ENCODE measurements around the gene THTPA. TPM values are rescaled to one million over a fixed set of nuclear protein-coding genes. Genes with fewer than 3 reads are reported as not detected.

THTPA gene
- total and polyA plus RNA-seq, 2 of the 13 experiments (the other 11 are each of a cell fraction or from before 2014, with no cell fraction given): 7.4 to 8.7 TPM

DNA sequence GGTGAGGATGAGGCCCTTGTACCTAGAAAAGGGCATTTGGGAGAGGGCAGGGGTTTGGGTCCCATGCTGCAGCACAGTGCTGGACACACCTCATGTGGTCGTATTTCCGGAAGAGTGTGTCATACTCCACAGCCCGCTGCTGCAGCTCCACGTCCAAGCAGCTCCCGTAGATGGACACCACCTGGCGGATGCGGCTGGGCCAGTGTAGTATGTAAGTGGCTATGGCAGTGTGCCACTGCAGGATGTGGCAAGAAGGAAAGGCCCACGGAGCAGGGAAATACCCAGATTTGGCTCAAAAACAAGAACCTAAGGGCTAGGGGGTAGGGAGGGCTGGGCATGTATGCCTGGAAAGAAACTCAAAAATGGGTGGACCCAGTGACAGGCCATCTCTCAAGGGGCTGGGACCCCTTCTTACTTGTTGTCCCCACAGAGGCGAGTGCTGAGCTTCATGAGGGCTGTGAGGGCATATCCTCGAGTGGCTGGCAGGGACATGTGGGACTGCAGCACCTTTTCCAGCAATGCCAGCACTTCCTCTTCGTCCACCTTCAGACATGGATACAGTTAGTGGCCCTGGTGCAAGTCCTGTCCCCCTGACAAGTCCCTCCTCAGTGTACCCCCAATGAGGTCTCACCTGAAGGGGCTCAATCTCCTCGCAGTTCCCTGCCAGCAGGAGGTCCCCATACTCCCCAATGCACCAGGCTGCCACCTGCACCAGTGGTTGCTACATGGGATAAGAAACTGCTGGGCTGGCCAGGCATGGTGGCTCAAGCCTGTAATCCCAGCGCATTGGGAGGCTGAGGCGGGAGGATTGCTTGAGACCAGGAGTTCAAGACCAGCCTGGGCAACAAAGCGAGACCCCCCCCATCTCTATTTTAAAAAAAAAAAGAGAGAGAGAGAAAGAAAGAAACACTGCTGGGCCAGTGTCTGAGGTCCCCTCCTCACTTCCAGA is 6.1 kb downstream of the THTPA start (continued):
- TF ChIP-seq, protein P1, sequence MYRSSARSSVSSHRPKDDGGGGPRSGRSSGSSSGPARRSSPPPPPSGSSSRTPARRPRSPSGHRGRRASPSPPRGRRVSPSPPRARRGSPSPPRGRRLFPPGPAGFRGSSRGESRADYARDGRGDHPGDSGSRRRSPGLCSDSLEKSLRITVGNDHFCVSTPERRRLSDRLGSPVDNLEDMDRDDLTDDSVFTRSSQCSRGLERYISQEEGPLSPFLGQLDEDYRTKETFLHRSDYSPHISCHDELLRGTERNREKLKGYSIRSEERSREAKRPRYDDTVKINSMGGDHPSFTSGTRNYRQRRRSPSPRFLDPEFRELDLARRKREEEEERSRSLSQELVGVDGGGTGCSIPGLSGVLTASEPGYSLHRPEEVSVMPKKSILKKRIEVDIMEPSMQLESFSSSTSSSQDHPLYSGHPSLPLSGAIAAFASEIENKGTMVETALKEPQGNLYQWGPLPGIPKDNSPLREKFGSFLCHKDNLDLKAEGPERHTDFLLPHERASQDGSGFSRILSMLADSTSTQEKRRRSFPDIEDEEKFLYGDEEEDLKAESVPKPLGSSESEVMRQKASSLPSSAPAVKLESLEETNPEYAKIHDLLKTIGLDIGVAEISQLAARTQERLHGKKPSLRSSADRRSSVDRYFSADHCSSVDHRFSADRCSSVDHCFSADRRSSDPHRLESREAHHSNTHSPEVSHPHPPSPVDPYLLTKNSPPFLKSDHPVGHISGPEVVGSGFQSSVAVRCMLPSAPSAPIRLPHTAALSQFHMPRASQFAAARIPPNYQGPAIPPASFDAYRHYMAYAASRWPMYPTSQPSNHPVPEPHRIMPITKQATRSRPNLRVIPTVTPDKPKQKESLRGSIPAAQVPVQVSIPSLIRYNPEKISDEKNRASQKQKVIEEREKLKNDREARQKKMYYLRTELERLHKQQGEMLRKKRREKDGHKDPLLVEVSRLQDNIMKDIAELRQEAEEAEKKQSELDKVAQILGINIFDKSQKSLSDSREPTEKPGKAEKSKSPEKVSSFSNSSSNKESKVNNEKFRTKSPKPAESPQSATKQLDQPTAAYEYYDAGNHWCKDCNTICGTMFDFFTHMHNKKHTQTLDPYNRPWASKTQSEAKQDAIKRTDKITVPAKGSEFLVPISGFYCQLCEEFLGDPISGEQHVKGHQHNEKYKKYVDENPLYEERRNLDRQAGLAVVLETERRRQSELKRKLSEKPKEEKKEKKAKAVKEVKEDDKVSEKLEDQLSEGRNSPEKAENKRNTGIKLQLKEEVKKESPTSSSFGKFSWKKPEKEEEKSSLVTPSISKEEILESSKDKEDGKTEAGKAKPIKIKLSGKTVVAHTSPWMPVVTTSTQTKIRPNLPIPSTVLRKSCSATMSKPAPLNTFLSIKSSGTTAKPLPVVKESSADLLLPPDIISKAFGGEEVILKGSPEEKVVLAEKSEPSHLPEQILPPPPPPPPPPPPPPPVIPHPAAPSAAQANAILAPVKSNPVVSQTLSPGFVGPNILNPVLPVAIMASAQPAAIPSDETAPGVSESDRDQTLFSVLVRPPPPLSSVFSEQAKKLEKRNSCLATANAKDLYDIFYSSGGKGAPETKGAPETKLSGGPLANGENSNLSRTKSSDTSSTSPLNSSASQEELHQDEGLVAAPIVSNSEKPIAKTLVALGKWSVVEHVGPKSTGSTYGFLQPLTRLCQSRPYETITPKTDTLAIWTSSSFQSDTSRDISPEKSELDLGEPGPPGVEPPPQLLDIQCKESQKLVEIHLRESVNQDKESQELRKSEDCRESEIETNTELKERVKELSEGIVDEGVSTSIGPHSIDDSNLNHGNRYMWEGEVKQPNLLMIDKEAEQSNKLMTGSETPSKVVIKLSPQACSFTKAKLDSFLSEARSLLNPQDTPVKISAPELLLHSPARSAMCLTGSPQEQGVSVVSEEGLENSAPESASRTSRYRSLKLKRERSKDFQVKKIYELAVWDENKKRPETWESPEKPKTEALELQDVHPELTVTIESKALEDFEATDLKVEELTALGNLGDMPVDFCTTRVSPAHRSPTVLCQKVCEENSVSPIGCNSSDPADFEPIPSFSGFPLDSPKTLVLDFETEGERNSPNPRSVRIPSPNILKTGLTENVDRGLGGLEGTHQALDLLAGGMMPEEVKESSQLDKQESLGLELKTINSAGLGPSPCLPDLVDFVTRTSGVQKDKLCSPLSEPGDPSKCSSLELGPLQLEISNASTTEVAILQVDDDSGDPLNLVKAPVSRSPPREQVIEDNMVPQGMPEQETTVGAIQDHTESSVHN (CRISPR knock-in tag; IDR thresholded peaks at IDR 0.05): peak; percentile 45; the same call in 1 of the 2 replicates
- TF ChIP-seq ZNF841 (CRISPR knock-in tag; IDR thresholded peaks at IDR 0.05; ENCODE audit: borderline replicate concordance): no peak
- TF ChIP-seq, protein P2, sequence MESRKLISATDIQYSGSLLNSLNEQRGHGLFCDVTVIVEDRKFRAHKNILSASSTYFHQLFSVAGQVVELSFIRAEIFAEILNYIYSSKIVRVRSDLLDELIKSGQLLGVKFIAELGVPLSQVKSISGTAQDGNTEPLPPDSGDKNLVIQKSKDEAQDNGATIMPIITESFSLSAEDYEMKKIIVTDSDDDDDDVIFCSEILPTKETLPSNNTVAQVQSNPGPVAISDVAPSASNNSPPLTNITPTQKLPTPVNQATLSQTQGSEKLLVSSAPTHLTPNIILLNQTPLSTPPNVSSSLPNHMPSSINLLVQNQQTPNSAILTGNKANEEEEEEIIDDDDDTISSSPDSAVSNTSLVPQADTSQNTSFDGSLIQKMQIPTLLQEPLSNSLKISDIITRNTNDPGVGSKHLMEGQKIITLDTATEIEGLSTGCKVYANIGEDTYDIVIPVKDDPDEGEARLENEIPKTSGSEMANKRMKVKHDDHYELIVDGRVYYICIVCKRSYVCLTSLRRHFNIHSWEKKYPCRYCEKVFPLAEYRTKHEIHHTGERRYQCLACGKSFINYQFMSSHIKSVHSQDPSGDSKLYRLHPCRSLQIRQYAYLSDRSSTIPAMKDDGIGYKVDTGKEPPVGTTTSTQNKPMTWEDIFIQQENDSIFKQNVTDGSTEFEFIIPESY (CRISPR knock-in tag; IDR thresholded peaks at IDR 0.05): peak; percentile 3; the same call in 1 of the 2 replicates
- TF ChIP-seq ZKSCAN5 (CRISPR knock-in tag; IDR thresholded peaks at IDR 0.05): 0 out of 2 replicates have a peak, but pooled peaks have one; percentile 57
- 0 out of 2 replicates have a peak, but pooled peaks have one; percentile 11 for TF ChIP-seq TBX2 (CRISPR knock-in tag; IDR thresholded peaks at IDR 0.05; ENCODE audit: borderline replicate concordance)
- TF ChIP-seq EED (CRISPR knock-in tag; IDR thresholded peaks at IDR 0.05): 0 out of 2 replicates have a peak, but pooled peaks have one; percentile 17
- TF ChIP-seq, protein P3, sequence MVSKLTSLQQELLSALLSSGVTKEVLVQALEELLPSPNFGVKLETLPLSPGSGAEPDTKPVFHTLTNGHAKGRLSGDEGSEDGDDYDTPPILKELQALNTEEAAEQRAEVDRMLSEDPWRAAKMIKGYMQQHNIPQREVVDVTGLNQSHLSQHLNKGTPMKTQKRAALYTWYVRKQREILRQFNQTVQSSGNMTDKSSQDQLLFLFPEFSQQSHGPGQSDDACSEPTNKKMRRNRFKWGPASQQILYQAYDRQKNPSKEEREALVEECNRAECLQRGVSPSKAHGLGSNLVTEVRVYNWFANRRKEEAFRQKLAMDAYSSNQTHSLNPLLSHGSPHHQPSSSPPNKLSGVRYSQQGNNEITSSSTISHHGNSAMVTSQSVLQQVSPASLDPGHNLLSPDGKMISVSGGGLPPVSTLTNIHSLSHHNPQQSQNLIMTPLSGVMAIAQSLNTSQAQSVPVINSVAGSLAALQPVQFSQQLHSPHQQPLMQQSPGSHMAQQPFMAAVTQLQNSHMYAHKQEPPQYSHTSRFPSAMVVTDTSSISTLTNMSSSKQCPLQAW (CRISPR knock-in tag; IDR thresholded peaks at IDR 0.05): peak; percentile 47
- TF ChIP-seq FOXO1 (CRISPR knock-in tag; IDR thresholded peaks at IDR 0.05): peak; percentile 19; the same call in 1 of the 2 replicates
- TF ChIP-seq SMAD1 (CRISPR knock-in tag; IDR thresholded peaks at IDR 0.05; ENCODE audit: borderline replicate concordance, low read depth): peak; percentile 49; the same call in 1 of the 2 replicates

Measured in HepG2 (cell line).